ENCODE data around the gene SKP1.

The SKP1 gene

DNA sequence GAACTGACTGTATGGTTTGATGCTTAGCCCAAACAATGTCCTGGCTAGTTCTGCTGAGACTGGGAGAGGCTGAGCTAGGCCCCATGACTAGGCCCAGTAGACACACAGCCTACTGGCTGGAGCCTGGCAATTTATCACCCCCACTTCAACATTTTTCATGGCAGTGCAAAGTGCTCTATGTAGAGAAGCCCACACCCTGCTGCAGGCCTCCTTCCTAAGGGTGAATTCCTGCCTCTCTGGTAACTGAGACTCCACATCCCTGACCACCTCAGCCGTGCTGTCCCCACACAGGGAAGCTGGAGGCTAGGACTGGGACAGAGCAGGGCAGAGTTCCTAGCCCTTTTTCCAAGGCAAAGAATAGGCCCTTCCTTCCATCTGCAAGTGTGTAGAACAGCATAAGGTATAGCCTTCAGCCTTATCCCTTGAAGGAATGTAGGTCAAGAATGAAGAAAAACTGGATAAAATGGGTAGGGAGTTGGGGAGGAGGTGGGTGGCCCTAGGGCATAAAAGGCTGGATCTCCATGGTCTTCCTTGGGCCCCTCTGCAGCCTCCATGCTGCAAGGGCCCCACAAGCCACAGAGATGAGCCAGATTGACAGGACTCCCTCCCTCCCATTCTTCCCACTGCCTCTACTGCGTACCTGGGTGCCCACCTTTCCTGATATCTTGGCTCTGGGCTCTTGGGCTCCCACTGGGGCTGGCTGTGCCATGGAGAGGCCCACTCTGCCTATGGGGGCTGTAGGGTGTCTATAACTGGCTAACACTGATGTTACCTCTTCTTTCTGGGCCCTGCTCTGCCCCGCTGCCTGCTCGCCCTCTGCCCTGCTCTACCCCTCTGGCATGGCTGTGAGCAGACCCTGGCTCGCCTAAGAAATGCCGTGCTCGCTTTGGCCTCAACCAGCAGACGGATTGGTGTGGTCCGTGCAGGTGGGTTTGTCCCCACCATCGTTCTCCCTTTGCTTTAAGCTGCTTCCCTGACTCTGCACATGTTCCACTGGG, 32.5 kb downstream of the SKP1 start:
- no peak for DNase-seq (ENCODE audit: low read depth in 2 of 2)

DNA sequence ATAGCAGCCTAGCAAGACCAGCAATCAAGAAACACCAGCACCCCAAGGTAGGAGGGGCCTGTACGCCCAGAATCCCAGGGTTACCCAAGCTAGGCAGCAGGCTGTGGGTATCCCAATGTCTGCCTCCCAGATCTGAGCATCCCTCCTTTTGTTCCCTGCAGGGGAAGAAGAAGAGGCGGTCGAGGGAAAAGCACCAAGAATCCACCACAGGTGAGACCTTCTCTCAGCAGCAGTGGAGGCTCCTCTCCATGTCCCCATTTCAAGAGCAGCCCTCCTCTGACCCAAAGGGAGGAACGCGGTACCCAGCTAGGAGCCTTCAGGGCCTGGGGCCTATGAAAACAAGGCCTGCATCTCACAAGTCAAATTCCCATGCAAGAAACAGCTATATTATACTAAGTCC, 33.3 kb downstream of the SKP1 start:
- DNase-seq (ENCODE audit: low read depth in 2 of 2) = no peak

- no peak for DNase-seq (ENCODE audit: low read depth in 2 of 2)
These were observed 33.9 kb downstream of the SKP1 start for GRCh38 chr5:134142806-134143205.

GRCh38 chr5:134142052-134142451, 34.7 kb downstream of the SKP1 start:
- DNase-seq (ENCODE audit: low read depth in 2 of 2) = no peak

- DNase-seq (ENCODE audit: low read depth in 2 of 2) = no peak
These were observed 35.3 kb downstream of the SKP1 start for GRCh38 chr5:134141331-134142050.

DNA sequence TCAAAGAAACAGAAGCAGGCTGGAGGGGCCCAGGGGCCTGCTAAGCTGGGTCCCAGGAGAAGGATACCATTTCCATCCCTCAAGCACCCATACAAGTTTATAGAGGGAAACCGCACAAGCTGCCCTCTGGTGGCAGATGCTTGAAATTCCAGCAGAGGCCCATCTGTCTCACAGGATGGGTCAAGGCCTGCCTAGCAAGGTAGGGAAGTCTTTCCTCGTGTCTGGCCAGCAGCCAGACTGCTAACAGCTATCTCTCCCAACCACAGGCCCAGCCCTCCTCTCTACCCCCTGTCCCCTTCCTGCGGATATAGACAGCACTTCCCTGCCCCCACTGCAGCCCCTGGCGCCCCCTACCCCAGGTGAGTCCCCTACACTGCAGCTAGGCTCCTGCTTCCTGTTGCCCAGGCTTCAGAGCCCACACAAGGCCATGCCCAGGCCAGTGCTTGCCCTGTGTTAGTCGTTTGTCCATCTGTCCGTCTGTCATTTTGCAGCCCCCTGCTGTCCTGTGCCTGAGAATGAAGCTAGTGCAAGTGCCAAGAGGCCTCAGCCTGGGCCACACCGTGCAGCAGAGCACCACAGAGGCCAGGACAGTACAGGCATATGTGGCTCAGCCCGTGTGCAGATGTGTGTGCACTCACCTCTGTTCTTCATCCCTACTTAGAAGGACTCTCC, 36.1 kb downstream of the SKP1 start:
- peak in 1 of 2 donors; percentile 57 for DNase-seq (ENCODE audit: low read depth in 2 of 2)

- no peak for DNase-seq (ENCODE audit: low read depth in 2 of 2)
These were observed 36.8 kb downstream of the SKP1 start for GRCh38 chr5:134139891-134140469.

GRCh38 chr5:134139377-134139851, 37.3 kb downstream of the SKP1 start:
- no peak for DNase-seq (ENCODE audit: low read depth in 2 of 2)

GRCh38 chr5:134138416-134139376, 38.1 kb downstream of the SKP1 start:
- peak; percentile 60 to 69 for DNase-seq (ENCODE audit: low read depth in 2 of 2)

DNA sequence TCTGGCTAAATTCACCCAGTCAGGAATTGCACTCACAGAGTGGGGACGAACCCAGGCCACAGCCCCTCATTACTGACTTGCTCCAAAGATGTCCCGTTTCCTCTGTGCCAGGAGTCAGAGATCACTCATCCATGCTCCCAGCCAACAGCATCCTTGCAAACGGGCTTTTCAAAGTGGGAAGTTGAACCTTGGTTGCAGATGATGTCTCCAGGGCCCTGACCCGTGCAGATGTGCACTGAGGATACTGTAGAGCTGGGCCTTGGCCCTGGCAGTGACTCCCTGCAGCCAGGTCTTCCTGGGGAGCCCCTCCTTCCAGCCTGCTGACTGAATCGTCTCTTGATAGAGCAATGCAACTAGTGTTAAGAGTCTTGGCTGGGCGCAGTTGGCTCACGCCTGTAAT, 40.0 kb downstream of the SKP1 start:
- DNase-seq (ENCODE audit: low read depth in 2 of 2) = no peak

DNA sequence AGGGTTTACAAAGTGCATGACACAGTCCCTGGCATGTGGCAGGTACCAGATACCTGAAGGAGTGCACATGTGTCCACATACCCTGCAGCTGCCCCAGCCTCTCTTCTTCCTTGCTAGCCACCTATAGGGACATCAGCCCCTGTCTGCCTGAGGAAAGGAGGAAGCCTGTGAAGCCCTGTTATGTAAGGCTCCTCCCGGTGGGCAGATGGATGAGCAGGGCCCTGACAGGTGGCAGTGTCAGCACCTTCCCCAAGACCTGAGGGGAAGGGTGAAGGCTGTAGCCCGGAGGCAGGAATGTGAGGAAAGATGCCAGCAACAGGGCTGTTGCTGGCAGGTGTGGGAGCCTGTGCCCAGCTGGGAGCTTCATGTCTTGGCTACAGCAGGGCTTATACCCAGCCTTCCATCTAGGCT, 40.5 kb downstream of the SKP1 start:
- no peak for DNase-seq (ENCODE audit: low read depth in 2 of 2)

GRCh38 chr5:134135091-134135655, 41.6 kb downstream of the SKP1 start:
- DNase-seq (ENCODE audit: low read depth in 2 of 2) = no peak

DNA sequence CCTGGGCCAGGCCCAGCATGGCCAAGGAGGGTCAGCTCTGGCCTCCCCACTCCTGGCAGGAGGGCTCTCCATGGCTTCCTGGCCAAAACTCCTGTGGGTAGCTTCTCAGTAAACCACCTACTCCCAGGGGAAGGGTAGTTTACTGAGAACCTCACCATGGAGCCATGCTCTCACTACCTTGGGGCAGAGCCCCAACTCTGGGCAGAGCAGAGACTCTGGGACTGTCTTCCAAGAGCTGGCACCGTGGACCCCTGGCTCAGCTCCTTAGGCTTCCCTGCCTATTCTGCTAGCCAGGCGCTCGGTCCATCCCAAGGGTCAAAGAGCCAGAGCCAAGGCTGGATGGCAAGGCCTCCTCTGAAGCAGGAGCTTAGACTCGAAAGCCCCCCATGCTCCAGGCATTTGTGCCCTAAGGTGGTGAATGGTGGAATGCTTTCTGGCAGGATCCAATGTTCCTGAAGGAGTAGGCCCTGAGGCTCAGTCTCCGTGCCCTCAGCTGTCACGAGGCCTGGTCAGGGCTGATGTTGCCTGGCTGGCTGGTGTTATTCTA, 42.7 kb downstream of the SKP1 start:
- DNase-seq (ENCODE audit: low read depth in 2 of 2) = no peak

- DNase-seq (ENCODE audit: low read depth in 2 of 2) = no peak
These were observed 43.4 kb downstream of the SKP1 start for GRCh38 chr5:134133188-134133994.

DNA sequence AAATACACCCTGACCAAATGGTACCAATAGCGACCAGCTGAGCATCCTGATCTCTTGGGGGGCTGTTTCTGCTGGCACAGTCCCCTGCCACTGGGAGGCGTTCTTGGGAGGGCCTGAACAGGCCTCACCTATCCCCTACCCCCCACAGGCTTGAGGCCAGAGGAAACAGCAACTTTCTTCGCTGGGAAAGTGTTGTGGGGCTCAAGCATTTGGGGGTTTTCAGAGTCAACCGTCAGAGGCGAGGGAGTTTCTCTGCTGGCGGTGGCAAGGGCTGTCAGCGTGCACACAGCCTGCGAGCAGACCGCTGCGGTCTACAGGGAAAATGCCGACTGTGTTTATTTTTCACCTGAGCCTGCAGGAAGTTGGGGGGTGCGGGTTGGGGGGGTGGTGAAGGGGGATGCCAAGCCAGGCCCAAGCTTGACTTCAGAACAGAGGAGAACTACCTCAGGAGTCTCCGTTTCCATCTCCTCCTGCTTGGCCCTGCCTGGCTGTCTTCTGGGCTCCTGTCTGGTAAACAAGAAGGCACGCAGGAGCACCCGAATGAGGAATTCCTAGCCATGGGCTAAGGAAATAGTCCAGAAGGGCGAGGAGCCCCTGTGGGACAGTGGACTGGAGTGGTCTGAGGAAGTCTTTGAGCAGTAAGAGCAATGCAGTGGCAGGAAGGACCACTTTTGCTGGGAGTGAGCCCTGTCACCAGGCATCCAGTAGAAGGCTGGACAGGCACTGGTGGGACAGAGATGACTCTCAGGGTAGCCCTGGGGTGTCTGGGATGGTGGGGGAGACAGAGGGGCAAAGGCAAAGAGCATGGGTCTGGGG, 44.2 kb downstream of the SKP1 start:
- DNase-seq (ENCODE audit: low read depth in 2 of 2) = peak; percentile 44 to 54

- no peak for DNase-seq (ENCODE audit: low read depth in 2 of 2)
These were observed 45.0 kb downstream of the SKP1 start for GRCh38 chr5:134131578-134132350.

GRCh38 chr5:134131165-134131564, 45.6 kb downstream of the SKP1 start:
- no peak for DNase-seq (ENCODE audit: low read depth in 2 of 2)
